AG09319 (cell line): ENCODE results near the gene MEAK7.
"Not testable (repeated sequence)": the region's sequence is repeated elsewhere in the genome, so short reads cannot be mapped to it uniquely, and the experiment has no call there.

Experiments used
- DNase-seq: peaks from one replicate; pipeline ENCODE4 v3.0.0-alpha.2; 2010; ENCODE audit warnings: low read depth; ENCODE audit errors: extremely low read depth
- CTCF ChIP-seq: IDR thresholded peaks from 2 replicates; pipeline ENCODE4 v1.5.1; 2011; ENCODE audit warnings: low read depth, mild to moderate bottlenecking, inconsistent platforms, low read length, moderate library complexity

MEAK7 gene

GRCh38 chr16:84532291-84532724 is 27.8 kb upstream of the MEAK7 start:
- no peak for TF ChIP-seq CTCF
- DNase-seq: peak; percentile 94

GRCh38 chr16:84531671-84532111 is 27.2 kb upstream of the MEAK7 start:
- TF ChIP-seq CTCF: no peak
- no peak for DNase-seq

- TF ChIP-seq CTCF: no peak
- no peak for DNase-seq
Measured at GRCh38 chr16:84530590-84530989, 26.1 kb upstream of the MEAK7 start.

GRCh38 chr16:84529607-84530006 is 25.1 kb upstream of the MEAK7 start:
- DNase-seq: no peak
- TF ChIP-seq CTCF: no peak

- DNase-seq: no peak
- TF ChIP-seq CTCF: no peak
Measured at GRCh38 chr16:84528322-84528721, 23.9 kb upstream of the MEAK7 start.

GRCh38 chr16:84527532-84528269 is 23.2 kb upstream of the MEAK7 start:
- DNase-seq: peak; percentile 22
- TF ChIP-seq CTCF: no peak

- TF ChIP-seq CTCF: no peak; the same call in 1 of the 2 replicates
- DNase-seq: no peak
Measured at GRCh38 chr16:84526794-84527531, 22.5 kb upstream of the MEAK7 start.

- not testable (repeated sequence) for DNase-seq
Measured at GRCh38 chr16:84524941-84525581, 20.6 kb upstream of the MEAK7 start.
